HG03521 (cell line): Measurements from ENCODE around the gene CREB3L1.

Source experiments
- ATAC-seq: cut with Tn5 transposase; IDR thresholded peaks from one replicate; pipeline ENCODE4 v1.9.1; 2021; ENCODE audit warnings: mild to moderate bottlenecking, moderate library complexity; ENCODE audit not compliant: unreplicated experiment

CREB3L1 gene

GRCh38 chr11:46321757-46322156, 44.3 kb downstream of the CREB3L1 start:
- ATAC-seq, result no peak

DNA sequence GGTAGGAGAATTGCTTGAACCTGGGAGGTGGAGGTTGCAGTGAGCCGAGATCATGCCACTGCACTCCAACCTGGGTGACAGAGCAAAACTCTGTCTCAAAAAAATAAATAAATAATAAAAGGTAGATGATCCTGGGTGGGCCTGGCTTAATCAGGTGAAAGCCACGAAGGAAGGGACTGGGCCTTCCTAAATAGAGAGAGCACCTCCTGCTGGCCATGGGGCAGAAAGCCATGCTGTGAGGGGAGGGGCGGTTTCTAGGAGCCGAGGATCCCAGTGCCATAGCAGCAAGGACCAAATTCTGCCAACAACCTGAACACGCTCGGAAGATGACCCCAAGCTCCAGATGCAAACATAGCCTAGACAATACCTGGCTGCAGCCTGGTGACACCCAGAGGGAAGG, 45.3 kb downstream of the CREB3L1 start:
- ATAC-seq, result no peak

DNA sequence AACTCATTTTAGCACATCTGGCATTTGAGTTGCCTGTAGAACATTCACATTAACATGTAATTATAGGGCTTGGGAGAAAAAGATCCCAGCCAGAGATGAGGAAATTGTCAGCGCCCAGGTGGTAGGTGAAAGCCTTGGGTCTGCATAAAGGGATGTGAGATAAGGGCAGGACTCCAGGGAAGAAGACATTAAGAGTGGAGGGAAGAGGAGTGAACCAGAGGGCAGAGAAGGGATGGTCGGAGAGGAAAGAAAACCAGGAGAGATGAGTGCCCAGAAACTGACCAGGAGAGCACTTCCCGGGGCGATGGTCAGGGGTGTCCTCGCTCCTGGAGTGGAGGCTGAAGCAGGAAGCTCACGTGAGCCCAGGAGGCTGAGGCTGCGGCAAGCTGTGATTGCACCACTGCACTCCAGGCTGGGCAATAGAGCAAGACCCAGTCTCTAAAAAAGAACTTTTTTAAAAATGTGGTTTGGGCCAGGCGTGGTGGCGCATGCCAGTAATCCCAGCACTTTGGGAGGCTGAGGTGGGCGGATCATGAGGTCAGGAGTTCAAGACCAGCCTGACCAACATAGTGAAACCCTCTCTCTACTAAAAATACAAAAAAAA, 49.5 kb downstream of the CREB3L1 start:
- no peak for ATAC-seq

DNA sequence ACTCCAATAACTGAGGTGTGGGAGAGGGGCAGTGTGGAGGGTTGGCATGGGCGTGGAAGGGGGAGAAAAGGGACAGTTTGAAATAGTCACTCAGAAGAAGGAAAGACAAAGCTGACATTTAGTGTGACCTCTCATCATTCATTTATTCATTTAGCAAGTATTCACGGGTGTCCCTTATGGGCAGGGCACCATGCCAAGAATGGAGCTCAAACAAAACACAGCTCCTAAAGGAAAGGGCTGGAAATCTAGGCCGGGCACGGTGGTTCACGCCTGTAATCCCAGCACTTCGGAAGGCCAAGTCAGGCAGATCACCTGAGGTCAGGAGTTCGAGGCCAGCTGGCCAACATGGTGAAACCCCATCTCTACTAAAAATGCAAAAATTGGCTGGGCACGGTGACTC, 50.4 kb downstream of the CREB3L1 start:
- no peak for ATAC-seq

DNA sequence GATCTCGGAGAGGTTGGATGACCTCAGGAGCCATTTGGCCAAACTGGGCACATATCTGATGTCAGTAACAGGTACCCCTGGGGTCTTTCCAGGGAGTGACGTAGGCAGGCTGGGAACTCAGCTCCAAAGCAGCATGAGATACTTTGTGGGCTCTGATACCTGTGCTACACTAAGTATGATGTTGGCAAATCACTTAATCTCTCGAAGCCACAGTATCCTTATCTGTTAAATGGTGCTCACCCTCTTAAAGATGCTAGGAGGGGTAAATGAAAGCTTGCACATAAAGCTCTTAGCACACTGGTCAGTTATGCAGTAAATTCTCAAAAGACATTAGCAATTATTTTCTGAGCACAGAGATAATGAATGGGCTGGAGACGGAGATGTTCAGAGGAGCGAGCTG, 52.7 kb downstream of the CREB3L1 start:
- ATAC-seq, result no peak

DNA sequence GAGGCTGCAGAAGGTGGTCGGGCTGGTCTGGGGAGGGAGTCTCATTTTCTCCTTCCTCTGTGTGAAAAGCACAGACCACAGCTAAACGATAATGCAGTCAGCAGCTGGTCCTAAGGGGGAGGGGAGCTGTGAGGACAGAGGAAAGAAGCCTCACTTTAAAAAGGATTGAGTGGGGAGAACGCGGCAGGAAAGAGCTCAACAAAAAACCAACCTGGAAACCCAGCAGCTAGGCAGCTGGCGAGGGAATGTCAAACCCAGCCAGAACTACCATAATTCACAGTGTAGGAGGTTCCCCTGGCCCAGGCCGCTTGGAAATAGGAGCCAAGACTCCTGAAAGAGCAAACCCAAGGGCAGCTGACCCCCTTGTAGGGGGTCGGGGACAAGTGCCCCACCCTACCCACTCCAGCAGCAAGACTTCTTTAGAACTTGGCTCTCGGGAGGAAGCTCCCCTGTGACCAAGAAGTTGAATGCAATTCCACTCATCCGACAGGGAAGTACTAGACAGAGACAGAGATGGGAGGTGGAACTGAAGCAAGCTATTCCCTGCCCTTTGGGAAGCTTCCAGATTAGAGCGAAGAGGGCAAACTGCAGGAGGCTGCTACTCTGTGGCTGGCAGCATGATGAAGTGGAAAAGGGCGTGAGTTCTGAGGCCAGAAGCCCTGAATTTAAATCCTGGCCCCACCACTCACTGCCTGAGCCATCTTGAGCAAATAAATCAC, 53.3 kb downstream of the CREB3L1 start:
- ATAC-seq, result no peak

DNA sequence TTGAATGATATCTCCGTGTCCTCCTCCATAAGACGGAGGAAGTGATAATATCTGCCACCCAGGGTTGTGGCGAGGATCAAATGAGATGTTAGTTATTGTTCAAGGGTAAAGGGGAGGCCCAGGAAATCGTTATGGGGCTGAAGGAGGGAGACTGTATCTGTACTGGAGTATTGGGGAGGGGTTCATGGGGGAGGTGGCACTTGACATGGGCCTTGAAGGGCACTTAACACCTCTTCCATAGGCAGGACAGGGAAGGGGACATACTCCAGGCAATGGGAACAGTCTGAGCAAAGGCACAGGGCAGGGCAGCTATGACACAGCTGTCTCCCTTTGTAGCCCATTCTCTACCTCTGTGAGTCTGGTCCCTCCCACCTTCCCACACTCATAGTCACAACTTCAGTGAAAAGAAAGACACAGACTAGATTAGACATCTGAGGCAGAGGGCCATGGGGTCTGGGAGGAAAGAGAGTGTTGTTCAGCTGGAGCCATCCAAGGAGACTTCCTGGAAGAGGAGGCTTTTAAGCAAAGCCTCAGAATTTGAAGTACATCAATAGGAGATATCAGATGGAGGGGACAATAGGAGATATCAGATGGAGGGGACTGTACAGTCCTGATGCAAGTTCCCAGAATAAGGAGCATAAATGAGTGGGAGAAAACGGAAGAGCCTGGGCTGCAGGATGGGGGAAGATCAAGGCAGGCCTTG, 54.0 kb downstream of the CREB3L1 start:
- no peak for ATAC-seq

GRCh38 chr11:46332093-46332567, 54.7 kb downstream of the CREB3L1 start:
- no peak for ATAC-seq

DNA sequence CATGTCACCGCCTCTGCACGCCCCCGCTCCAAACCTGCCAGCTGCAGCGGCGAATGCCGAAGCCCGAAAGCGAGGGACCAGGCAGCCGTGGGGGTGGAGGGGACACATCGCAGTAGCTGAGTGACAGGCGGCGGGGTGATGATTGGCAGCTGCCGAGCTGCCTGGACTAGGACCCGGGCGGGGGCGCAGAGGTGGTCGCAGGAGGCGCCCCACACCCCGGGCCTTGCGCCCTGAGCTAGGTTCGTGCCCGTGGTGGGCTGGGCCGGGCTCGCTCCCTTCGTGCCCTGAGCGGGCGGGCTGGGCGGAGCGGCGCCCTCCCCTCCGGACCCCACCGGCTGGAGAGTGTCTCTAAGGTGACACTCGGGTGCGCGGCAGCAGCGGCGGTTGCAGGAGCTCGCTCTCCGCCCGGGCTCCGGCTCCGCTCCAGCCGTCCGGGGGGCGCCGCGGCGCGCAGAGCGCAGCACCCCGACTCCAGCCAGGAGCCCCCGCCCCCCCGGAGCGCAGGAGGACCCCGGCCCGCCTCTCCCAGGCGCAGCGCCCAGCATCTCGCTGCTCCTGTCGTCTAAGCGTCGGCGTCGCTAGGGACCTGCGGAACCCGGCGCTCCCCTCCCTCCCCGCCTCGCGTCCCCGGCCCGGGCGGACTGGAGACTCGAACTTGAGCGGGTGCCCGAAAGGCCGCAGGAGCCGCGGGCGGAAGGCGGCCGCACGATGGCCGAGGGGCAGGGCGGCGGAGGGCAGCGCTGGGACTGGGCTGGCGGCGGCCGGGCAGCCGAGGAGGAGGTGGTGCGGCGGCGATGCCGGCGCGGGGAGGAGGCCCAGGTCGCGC, 55.3 kb downstream of the CREB3L1 start:
- no peak for ATAC-seq

DNA sequence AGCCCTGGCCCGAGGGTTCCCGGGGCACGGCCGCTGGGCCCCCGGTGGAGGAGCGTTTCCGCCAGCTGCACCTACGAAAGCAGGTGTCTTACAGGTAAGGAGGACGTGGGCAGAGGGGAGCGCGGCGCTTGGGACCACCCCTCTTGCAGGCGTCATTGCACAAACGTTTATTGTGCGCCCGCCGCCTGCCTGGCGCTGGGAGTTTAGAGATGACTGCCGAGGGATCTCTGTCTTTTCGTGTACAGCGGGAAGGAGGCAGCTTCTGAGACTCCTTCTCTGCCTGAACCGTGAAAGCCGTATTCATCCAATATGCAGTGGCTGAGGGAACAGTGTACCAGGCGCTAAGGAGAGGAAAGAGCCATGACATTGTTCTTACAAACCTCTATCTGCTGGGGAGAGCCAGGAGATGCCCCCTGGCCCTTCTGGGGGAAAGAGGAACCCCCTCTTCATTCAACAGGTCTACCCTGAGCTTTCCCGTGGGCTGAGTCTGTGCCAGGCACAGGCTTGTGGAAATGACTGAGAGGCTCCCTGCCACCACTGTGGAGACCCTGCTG, 56.0 kb downstream of the CREB3L1 start:
- no peak for ATAC-seq

DNA sequence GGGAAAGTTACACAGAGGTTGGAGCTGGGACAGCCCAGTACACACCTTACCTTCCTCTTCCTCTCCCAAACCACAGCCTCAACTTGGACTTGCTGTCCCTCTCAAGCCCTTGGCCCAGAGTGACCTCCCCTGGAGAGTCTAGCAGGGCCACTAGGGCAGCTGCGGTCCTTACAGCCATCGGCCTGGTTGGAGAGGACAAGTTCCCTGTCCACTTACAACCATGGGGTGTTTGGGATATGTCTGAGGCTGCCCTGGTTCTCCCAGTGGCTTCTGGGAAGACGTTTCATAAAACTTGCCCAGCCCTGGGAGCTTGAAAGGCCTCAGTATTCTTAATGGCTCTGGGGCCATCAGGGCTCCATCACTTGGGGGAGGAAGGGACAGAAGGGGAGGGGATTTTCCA, 56.7 kb downstream of the CREB3L1 start:
- ATAC-seq, result no peak

GRCh38 chr11:46335271-46335670, 57.8 kb downstream of the CREB3L1 start:
- ATAC-seq, result no peak

DNA sequence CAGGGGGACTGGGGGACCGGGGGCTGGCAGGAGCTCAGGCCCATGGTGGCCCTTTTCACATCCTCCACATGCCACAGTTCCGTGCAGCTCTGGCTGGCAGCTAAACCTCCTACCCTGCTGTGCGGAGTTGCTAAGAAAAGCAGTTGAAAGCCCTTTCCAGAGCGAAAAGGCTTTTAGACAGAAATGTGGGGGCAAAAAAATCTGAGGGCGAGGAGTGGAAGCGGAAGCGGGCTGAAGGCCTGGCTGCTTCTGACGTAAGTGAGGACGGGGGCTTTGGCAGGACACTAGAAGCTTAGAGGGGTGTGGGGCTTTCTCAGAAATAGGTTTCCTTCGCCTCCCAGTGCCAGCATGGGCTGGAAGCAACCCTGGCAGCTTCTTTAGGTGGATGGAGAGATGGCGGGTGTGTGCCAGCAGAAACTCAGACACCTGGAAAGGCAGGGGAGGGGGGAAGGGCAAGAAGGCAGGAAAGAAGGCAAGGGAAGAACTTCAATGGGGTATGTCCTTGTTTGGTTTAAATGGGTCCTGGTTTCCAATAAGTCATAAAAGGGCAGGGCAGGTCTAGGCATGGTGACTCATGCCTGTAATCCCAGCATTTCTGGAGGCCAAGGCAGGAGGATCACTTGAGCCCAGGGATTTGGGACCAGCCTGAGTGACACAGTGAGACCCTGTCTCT, 58.6 kb downstream of the CREB3L1 start:
- ATAC-seq, result no peak

GRCh38 chr11:46336563-46337180, 59.2 kb downstream of the CREB3L1 start:
- no peak for ATAC-seq

GRCh38 chr11:46337626-46338345, 60.3 kb downstream of the CREB3L1 start:
- no peak for ATAC-seq

- no peak for ATAC-seq
Measured at GRCh38 chr11:46338636-46338987, 61.1 kb downstream of the CREB3L1 start.

DNA sequence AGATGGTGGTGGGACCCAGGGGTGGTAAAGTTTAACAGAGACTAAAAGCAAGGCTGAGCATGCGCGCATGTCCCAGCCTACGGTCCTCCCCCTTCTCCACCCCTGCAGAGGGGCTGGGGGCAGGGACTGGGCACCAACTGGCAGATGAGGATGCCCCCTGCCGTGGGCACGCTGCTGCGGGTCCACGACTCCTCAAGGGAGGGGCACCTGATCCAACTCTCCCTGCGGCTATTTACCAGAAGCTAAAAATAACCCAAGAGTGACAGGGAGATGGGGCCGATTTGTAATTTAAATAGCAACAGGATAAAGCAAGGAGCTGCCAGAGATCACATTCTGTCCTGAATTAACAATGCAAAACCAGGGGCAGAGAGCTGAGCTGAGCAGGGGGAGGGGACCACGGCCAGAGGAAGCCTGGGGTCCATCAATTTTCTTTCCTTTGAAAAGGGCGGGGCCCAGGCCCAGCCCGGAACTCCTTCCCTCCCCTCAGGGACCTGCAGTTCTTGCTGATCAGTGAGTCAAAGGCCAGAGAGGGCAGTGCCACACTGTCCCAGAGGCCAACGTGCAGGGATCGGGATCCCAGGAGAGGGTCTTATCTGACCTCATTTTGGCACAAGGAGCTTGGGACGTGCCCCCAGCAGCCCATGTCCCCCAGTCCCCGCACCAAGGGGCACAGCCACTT, 61.7 kb downstream of the CREB3L1 start:
- ATAC-seq, result no peak

GRCh38 chr11:46339816-46340215, 62.4 kb downstream of the CREB3L1 start:
- ATAC-seq, result no peak

- no peak for ATAC-seq
Measured at GRCh38 chr11:46341454-46341853, 64.0 kb downstream of the CREB3L1 start.
